IMR-90 (cell line): ENCODE results near the gene FAM89A. TPM values are rescaled to one million over a fixed set of nuclear protein-coding genes. Genes with fewer than 3 reads are reported as not detected.
A peak's percentile ranks its signal among the peaks of the same experiment; 100 is the strongest.

ENCODE experiments used
- ATAC-seq: fragments of 200-7000 bp; cut with Tn5 transposase; 2 replicates; pipeline ENCODE4 v1.9.1; 2020; ENCODE audit warnings: low read depth, mild to moderate bottlenecking, moderate library complexity
- BruUV-seq: library from RNA; stranded (reverse); fragments of 400-500 nt; replicated peaks from 2 replicates; lab custom pipeline; 2021; lab: Mats Ljungman, UMichigan
- CTCF ChIA-PET: fragments of 300-600 bp; formaldehyde crosslinking; extraction: SDS; loops from one replicate; lab custom pipeline; 2021; ENCODE audit warnings: antibody characterized with exemption; lab: Yijun Ruan, JAX
- POLR2A ChIA-PET: fragments of 300-600 bp; sonication (Branson Sonifier 250); formaldehyde crosslinking; loops from one replicate; lab custom pipeline; 2022; ENCODE audit warnings: antibody characterized with exemption; ENCODE audit not compliant: unreplicated experiment; lab: Charles Lee
- DNase-seq: peaks from one replicate; pipeline ENCODE4 v3.0.0; 2013
- H2AFZ ChIP-seq: replicated peaks from 2 replicates; pipeline ENCODE3; 2013; ENCODE audit warnings: low read length, mild to moderate bottlenecking; ENCODE audit not compliant: poor library complexity
- H2AK5ac ChIP-seq: 2 replicates; pipeline ENCODE4 v1.6.1; 2013; ENCODE audit warnings: low read depth, low read length, inconsistent platforms
- H2AK9ac ChIP-seq: replicated peaks from 2 replicates; pipeline ENCODE3; 2013; ENCODE audit warnings: mild to moderate bottlenecking, low read depth, low read length, moderate library complexity; ENCODE audit not compliant: poor library complexity
- H2BK120ac ChIP-seq: 2 replicates; pipeline ENCODE4 v1.6.1; 2013; ENCODE audit warnings: low read depth, low read length, inconsistent platforms
- H2BK15ac ChIP-seq: 3 replicates; pipeline ENCODE4 v1.6.1; 2013; ENCODE audit warnings: low read depth, low read length, inconsistent platforms
- H2BK20ac ChIP-seq: 2 replicates; pipeline ENCODE4 v1.6.1; 2013; ENCODE audit warnings: low read depth, mild to moderate bottlenecking, inconsistent platforms, low read length, moderate library complexity
- H2BK5ac ChIP-seq: 2 replicates; pipeline ENCODE4 v1.6.1; 2013; ENCODE audit warnings: mild to moderate bottlenecking, low read depth, low read length, inconsistent platforms; ENCODE audit not compliant: poor library complexity, severe bottlenecking
- H3K14ac ChIP-seq: replicated peaks from 2 replicates; pipeline ENCODE4 v1.6.1; 2013; ENCODE audit warnings: low read depth, low read length, inconsistent platforms
- H3K18ac ChIP-seq: 2 replicates; pipeline ENCODE4 v1.6.1; 2013; ENCODE audit warnings: low read depth, low read length, control low read depth
- H3K23ac ChIP-seq: 2 replicates; pipeline ENCODE4 v1.6.1; 2013; ENCODE audit warnings: low read depth, low read length, inconsistent platforms
- H3K27ac ChIP-seq: 2 replicates; pipeline ENCODE4 v1.5.1; 2013; ENCODE audit warnings: mild to moderate bottlenecking, control low read depth, low read length; ENCODE audit not compliant: insufficient read depth
- H3K27me3 ChIP-seq: 2 replicates; pipeline ENCODE4 v1.6.1; 2013; ENCODE audit warnings: low read length; ENCODE audit not compliant: control insufficient read depth, insufficient read depth
- H3K36me3 ChIP-seq: 2 replicates; pipeline ENCODE4 v1.6.1; 2013; ENCODE audit warnings: low read length, mixed read lengths; ENCODE audit not compliant: control insufficient read depth, insufficient read depth
- H3K4ac ChIP-seq: 2 replicates; pipeline ENCODE4 v1.6.1; 2013; ENCODE audit warnings: low read depth, low read length, inconsistent platforms
- H3K4me1 ChIP-seq: 2 replicates; pipeline ENCODE4 v1.6.1; 2013; ENCODE audit warnings: low read length, mixed read lengths; ENCODE audit not compliant: control insufficient read depth, insufficient read depth
- H3K4me2 ChIP-seq: 2 replicates; pipeline ENCODE4 v1.6.1; 2013; ENCODE audit warnings: low read depth, mild to moderate bottlenecking, control low read depth, low read length, moderate library complexity
- H3K4me3 ChIP-seq: 2 replicates; pipeline ENCODE4 v1.5.1; 2013; ENCODE audit warnings: low read depth, mild to moderate bottlenecking, control low read depth, low read length, moderate library complexity; ENCODE audit not compliant: insufficient read depth
- H3K56ac ChIP-seq: 2 replicates; pipeline ENCODE4 v1.6.1; 2013; ENCODE audit warnings: low read length, inconsistent platforms; ENCODE audit not compliant: insufficient read depth; ENCODE audit errors: extremely low read depth
- H3K79me1 ChIP-seq, 2 experiments: 2 replicates each; pipeline ENCODE4 v1.6.1; 2013; ENCODE audit warnings: low read length in 2 of 2, inconsistent platforms in 1 of 2, low read depth in 1 of 2
- H3K9ac ChIP-seq: 2 replicates; pipeline ENCODE4 v1.6.1; 2013; ENCODE audit warnings: low read depth, low read length, control low read depth
- H3K9me1 ChIP-seq: 2 replicates; pipeline ENCODE4 v1.6.1; 2013; ENCODE audit warnings: low read length, inconsistent platforms; ENCODE audit not compliant: insufficient read depth
- H3K9me3 ChIP-seq: 2 replicates; pipeline ENCODE4 v1.6.1; 2013; ENCODE audit warnings: low read length; ENCODE audit not compliant: control insufficient read depth, insufficient read depth
- H4K20me1 ChIP-seq: 2 replicates; pipeline ENCODE4 v1.6.1; 2013; ENCODE audit warnings: low read length, inconsistent platforms; ENCODE audit not compliant: insufficient read depth
- H4K5ac ChIP-seq: 2 replicates; pipeline ENCODE4 v1.6.1; 2013; ENCODE audit warnings: mild to moderate bottlenecking, low read depth, low read length, control low read depth
- H4K8ac ChIP-seq, 2 experiments: 2 replicates each; pipeline ENCODE4 v1.6.1; 2013; ENCODE audit warnings: low read depth in 2 of 2, low read length in 2 of 2, control low read depth in 1 of 2, inconsistent platforms in 1 of 2
- H4K91ac ChIP-seq: 2 replicates; pipeline ENCODE4 v1.6.1; 2013; ENCODE audit warnings: low read depth, low read length, inconsistent platforms; ENCODE audit not compliant: insufficient read depth
- CHD1 ChIP-seq: IDR thresholded peaks from 2 replicates; pipeline ENCODE4 v1.6.1; 2012; ENCODE audit warnings: low read depth, low read length, improper control_type of control experiment
- MAFK ChIP-seq: IDR thresholded peaks from 2 replicates; pipeline ENCODE4 v1.6.1; 2012; ENCODE audit warnings: low read depth, low read length, improper control_type of control experiment
- RFX5 ChIP-seq: IDR thresholded peaks from 2 replicates; pipeline ENCODE4 v1.8.0; 2012; ENCODE audit warnings: low read depth, mild to moderate bottlenecking, low read length, moderate library complexity
- WGBS, 2 experiments: methylation state at CpG; one replicate each; pipeline versions ENCODE4 v1.1.5 to v1.1.7; 2013; ENCODE audit warnings: missing lambda C conversion rate in 2 of 2; ENCODE audit not compliant: insufficient read length in 1 of 2; ENCODE audit errors: extremely low coverage in 2 of 2; 5-methylcytosine and 5-hydroxymethylcytosine counted together
- dilution Hi-C: fragments of 300-500 bp; cut with HindIII; formaldehyde crosslinking; loops from one replicate; pipeline ENCODE4 v1.14.3; 2018; ENCODE audit warnings: low sequenced_read_pairs; ENCODE audit not compliant: unreplicated experiment
- in situ Hi-C: fragments of 300-500 bp; cut with MboI; formaldehyde crosslinking; loops from 3 replicates; pipeline ENCODE4 v1.14.3; 2019; ENCODE audit warnings: low sequenced_read_pairs, inconsistent platforms, mixed read lengths
- intact Hi-C: fragments of 100-400 bp; cut with micrococcal nuclease; formaldehyde crosslinking; loops from 2 replicates; pipeline ENCODE4 v1.10.0; 2022
- polyA plus RNA-seq, 3 experiments: library from polyadenylated mRNA; depleted of rRNA; stranded (reverse); fragments of >200 nt; gene quantifications; 2 replicates each; pipeline ENCODE4 v1.2.3, GENCODE V29; 2012; ENCODE audit warnings: low replicate concordance in 1 of 3
- total RNA-seq: library from RNA; depleted of rRNA; stranded (reverse); fragments of >200 nt; gene quantifications from 2 replicates; pipeline ENCODE4 v1.2.3, GENCODE V29; 2012

FAM89A gene
- total and polyA plus RNA-seq, 2 of the 4 experiments (the other 2 are of a cell fraction), result 6.8 to 8.1 TPM

- peak overlapping the region; percentile 93 for H3K56ac ChIP-seq
- peaks cover 6% of the 10 kb centered on the region for H3K4me1 ChIP-seq
- H3K14ac ChIP-seq, result peak overlapping the region; percentile 95
- WGBS, 2 experiments, result 0% methylated on average over 2 of the region's 12 CpGs; no CpG with 5 or more reads in 1 of the 2 experiments
- H4K8ac ChIP-seq, result peak overlapping the region; percentile 88 to 98
- H2AK5ac ChIP-seq, result 0 out of 2 replicates have a peak overlapping the region, but pooled peaks have one; percentile 66
- ChIA-PET CTCF (no interaction called here), POLR2A (no interaction called here)
- peak overlapping the region; percentile 83; the same call in 1 of the 2 replicates for H3K23ac ChIP-seq
- H2BK5ac ChIP-seq, result no peak overlapping the region
- dilution Hi-C loops, result no loop called here
- no peak overlapping the region; the same call in 1 of the 2 replicates for H3K18ac ChIP-seq
- H3K36me3 ChIP-seq, result peaks cover 2% of the 10 kb centered on the region; the same call in 1 of the 2 replicates
- TF ChIP-seq CHD1, result no peak
- TF ChIP-seq MAFK, result no peak
- TF ChIP-seq RFX5, result no peak
- H3K9ac ChIP-seq, result peak overlapping the region; percentile 95
- peak overlapping the region; percentile 97 for H2AFZ ChIP-seq
- no peaks in the 10 kb centered on the region for H3K27me3 ChIP-seq
- DNase-seq (no peak), ATAC-seq (no peak)
- no peak overlapping the region for H2BK120ac ChIP-seq
- peak overlapping the region; percentile 68 for H3K4me3 ChIP-seq
- H3K4ac ChIP-seq, result peak overlapping the region; percentile 89
- in situ Hi-C loops, result no loop called here
- no peak overlapping the region for H2BK15ac ChIP-seq
- intact Hi-C loops, result loop anchor here (2.0 to 5.0 kb wide), 5 partner anchors 42 to 231 kb away; partner anchors contain the start of gene C1orf198
- BruUV-seq, result no TSS peak
- H3K79me1 ChIP-seq, result peaks cover 37 to 48% of the 10 kb centered on the region in 2 experiments
- peak overlapping the region; percentile 93; the same call in 1 of the 2 replicates for H4K91ac ChIP-seq
- no peaks in the 10 kb centered on the region for H3K9me3 ChIP-seq
- H2BK20ac ChIP-seq, result no peak overlapping the region
- peak overlapping the region; percentile 91 for H4K5ac ChIP-seq
- peak overlapping the region; percentile 83 for H2AK9ac ChIP-seq
- peak overlapping the region; percentile 92 for H3K4me2 ChIP-seq
- H3K27ac ChIP-seq, result peak overlapping the region; percentile 71
- H4K20me1 ChIP-seq, result no peaks in the 10 kb centered on the region
- peaks cover 5% of the 10 kb centered on the region; the same call in 1 of the 2 replicates for H3K9me1 ChIP-seq
Measured at GRCh38 chr1:230979389-230979716, 60.7 kb downstream of the FAM89A start.
